GM12891 (cell line): ENCODE measurements around the gene TMEFF1.

ENCODE experiments used
- POLR2A ChIP-seq: IDR thresholded peaks from 2 replicates; pipeline ENCODE4 v1.6.1; 2011; ENCODE audit warnings: low read depth, low read length, control low read depth
- POLR2AphosphoS5 ChIP-seq: IDR thresholded peaks from 2 replicates; pipeline ENCODE4 v1.6.1; 2011; ENCODE audit warnings: low read depth, low read length, control low read depth
- TAF1 ChIP-seq: IDR thresholded peaks from 2 replicates; pipeline ENCODE4 v1.6.1; 2011; ENCODE audit warnings: low read depth, low read length, control low read depth

GRCh38 chr9:100511205-100511604 lies 38.3 kb downstream of the TMEFF1 start:
- no peak for TF ChIP-seq TAF1
- no peak for TF ChIP-seq POLR2AphosphoS5
- TF ChIP-seq POLR2A = no peak
